EL (cell line): ENCODE results near the gene AKAP6.
"Not testable (repeated sequence)": the region's sequence is repeated elsewhere in the genome, so short reads cannot be mapped to it uniquely, and the experiment has no call there.

Source experiments
- DNase-seq: peaks from one replicate; pipeline ENCODE4 v3.0.0-alpha.2; 2016

AKAP6 gene

DNA sequence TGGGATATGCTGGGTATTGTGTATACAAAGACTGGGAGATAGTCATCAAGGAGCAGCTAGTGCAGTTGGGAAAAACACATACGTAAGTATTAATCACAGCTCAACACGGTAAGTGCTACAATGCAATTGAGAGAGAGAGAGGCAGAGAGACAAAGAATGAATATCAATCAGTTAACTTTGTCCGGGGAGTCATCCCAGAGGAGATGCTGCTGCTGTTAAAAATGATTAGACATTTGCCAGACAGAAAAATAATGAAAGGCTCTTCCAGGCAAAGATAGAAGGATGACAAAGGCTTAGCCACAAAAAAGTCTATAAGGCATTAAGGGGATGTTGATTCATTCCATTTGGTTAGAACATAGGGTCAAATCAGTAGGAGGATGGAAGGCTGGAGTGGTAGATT lies 45.1 kb downstream of the AKAP6 start:
- no peak for DNase-seq

DNA sequence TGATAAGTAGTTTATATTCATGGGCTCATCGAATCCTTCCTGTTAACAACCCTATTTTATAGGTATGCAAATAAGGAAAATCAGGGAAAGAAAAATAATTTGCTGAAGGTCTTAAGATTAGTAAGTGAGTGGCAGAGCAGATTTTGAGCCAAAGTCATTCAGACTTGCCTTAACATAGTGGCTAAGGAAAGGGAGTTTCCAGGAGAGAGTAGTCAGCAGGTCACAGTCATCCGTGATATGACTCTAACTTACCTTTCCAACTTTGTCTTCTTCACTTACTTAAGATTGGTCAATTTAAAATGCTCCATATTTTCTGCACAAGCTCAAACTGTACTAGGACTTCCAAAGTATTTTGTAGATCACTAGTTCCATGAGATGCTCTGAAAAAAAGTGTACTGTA lies 46.6 kb downstream of the AKAP6 start:
- no peak for DNase-seq

DNA sequence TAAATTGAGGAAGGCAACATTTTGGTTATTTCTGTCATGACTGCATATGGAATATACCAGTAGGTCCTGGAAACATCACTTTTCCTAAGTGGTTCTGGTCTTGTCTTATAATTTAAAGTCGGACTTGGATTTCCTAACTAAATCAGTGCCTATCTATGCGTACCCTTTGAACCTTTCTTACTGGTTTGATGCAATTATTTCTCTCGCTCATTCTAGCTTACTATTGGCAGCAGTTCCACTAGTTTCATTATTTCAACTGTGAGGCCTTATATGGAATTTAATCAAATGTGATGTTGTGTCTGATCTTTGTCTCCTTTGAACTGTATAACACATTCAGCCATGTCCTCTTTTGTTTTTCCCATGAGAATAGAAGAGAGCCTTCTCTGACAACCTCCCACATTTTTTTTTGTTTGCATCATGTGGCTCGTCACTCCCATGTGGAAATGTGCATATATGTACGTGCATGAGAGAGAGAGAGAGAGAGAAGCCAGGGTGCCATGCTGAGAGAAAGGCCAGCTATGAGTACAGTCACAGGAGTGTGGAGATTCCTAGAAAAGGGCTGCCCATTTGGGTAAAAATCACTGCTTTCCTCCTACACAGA lies 48.0 kb downstream of the AKAP6 start:
- no peak for DNase-seq

DNA sequence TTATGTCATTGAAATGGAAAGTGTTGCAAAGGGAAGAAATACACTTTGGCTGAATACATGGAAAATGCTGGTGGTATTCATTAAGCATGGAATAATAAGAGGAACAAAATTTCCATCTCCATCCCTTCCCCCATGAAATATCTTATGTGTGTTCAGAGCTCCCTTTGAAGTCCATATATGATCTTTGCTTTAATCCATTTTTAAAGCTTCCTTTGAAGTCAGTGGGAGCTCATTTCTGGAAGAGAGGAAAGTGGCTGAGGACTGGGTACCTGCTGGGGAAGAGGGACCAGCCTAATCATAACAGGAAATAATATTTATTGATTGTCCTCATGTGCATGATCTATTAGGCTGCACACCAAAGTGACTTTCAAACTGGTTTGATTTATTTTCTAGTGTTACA lies 49.2 kb downstream of the AKAP6 start:
- no peak for DNase-seq

DNA sequence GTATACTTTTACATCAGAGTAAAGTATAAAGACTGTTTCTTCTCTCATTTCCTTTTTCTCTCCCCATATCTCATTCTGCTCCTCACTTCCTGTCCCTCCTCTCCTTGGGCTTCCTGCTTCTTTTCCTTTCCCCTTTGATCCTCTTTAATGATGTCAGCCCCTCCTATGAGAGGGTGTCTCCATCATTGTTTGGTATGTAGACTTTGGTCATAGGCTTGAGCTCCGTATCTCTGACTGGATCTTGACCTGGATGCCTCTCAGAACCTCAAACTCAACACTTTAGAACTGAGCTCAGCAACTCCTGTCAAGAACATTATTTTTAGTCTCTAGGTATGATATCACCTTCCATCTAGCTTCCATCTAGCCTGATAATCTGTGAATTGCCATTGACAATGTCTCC lies 50.3 kb downstream of the AKAP6 start:
- no peak for DNase-seq

DNA sequence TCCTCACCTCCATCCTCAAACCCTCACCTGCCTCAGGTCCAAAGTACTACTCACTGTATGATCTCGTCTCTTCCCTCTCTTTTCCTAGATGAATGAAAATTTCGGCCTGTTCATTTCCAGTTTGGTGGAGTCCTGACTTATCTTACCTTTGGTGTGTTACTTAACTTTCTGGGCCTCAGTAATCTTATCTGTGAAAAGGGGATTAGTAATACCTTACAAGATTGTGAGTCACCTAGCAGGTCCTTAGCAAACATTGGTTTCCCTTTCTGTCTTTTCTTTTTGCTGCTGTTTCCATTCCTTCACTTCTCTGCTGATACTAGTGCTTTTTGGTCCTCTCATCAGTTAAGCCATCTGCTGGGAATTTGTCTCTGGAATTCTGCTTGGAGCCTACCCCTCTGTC lies 52.8 kb downstream of the AKAP6 start:
- no peak for DNase-seq

DNA sequence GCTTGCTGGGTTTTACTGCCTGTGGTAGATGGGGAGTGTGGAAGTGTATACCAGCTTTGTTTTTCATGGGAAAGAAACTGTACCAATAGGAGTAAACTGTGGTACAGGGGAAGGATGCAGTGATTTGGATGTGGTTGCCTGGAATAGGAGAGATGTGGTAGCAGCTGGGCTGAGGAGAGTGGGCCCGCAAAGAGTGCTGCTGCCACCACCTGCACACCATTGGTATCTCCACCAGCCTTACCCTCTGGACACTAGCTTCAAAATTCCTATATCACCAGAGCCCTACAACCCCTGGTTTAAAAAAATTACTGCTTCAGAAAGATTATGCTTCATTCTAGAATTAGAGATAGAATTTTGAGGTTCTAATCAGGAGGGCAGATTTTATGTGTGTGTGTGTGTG lies 53.6 kb downstream of the AKAP6 start:
- peak; percentile 26 for DNase-seq

DNA sequence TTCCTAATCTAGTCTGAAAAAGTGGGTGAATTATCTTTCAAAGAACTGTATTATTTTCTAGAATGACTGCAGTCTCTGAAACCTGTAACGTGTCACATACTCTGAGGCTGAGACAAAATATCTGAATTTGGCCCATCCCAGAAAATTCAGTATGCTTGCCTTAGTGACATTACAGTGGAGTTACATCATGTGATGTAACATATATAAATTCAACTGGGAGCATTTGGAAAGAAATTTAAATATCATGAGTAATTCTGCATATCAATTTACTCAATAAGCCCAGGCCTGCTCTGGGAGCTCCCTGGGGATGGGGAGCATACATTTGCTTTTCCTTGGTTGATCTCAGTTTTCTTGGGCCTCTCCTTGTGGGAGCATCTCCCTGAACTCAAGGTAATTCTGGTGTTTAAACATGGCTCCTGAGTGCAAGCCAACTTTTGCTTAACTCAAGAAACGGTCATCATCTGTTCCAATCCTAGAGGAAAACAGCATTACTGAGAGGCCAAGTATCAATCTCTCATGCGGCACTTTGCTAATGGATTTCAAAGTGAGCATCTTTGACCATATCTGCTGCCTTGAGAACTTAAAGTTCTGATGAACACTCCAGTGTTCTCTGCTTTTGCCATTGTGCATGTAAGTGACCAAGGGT lies 54.4 kb downstream of the AKAP6 start:
- no peak for DNase-seq

DNA sequence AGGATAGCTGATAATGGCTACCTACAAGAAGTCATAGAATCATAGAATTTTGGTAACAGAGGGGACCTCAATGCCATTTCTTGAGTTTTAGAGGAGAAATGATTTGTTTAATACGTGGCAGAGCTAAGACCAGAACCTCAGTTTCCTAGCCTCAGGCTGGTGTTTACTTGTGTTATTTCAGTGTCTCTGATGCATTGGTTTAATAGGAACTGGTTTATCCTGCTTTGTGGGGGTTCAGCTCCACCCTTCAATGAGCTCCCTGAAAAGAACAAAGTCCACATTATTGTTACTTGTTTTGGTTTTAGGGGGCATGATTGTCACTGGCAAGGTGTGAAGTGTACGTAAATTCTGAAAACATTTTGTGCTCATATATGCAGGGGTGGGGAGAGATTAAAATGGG lies 55.4 kb downstream of the AKAP6 start:
- DNase-seq, result no peak

DNA sequence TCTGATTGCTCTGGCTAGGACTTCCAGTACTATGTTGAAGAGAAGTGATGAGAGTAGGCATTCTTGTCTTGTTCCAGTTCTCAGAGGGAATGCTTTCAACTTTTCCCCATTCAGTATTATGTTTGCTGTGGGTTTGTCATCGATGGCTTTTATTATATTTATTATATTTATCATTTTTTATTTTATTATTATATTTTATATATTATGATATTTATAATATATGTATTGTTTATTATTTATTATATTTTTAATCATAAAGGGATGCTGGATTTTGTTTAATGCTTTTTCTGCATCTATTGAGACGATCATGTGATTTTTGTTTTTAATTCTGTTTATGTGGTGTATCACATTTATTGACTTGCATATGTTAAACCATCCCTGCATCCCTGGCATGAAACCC lies 58.2 kb downstream of the AKAP6 start:
- DNase-seq, result not testable (repeated sequence)

DNA sequence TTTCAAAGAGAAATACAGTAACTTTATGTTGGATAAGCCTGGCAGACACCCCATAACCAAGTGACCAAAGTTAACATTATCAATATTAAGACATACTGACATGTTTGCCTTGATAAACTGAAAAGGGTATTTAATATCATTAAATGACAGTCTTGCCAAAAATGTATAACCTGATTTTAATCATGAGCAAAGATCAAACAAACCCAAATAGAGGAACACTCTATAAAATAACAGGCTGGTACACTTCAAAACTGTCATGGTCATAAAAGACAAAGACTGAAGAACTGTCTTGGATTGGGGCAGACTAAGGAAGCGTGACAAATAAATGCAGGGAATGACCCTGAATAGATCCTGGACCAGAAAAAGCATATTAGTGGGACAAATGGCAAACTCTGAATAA lies 64.0 kb downstream of the AKAP6 start:
- DNase-seq, result no peak

DNA sequence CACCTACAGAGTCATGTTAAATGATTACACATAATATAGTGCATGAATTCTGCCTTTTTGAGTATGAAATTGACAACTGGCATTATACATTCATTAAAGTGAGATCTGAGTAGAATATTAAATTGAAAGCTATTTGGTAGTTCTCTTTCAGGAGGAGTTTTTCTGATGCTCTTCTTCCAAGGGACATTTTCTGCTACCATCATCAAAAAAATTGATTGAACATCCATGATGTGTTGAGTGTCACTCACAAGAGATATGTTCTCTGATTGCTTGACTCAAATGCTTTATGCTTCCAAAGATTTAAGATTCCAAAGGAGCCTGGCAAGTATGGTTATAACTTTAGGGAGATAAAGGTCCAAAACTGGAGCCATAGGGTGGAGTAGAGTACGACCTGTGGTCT lies 64.9 kb downstream of the AKAP6 start:
- no peak for DNase-seq

DNA sequence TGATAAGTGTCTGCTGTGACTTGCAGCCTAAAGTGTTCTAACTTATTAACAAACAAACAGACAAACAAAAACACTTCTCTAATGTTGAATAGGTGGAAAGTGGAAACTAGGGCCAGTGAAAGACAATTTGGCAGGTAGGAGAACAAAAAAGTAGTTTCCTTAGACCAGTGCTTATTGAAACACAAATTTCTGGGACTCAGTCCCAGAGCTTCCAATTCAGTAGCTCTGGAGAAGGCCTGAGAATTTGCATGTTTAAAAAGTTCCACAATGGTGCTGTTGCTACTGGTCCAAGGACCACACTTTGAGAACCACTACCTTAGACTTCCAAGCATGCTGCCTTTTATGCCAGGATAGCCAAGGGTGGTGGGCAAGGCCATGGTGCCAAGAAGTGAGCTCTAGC lies 67.8 kb downstream of the AKAP6 start:
- no peak for DNase-seq

DNA sequence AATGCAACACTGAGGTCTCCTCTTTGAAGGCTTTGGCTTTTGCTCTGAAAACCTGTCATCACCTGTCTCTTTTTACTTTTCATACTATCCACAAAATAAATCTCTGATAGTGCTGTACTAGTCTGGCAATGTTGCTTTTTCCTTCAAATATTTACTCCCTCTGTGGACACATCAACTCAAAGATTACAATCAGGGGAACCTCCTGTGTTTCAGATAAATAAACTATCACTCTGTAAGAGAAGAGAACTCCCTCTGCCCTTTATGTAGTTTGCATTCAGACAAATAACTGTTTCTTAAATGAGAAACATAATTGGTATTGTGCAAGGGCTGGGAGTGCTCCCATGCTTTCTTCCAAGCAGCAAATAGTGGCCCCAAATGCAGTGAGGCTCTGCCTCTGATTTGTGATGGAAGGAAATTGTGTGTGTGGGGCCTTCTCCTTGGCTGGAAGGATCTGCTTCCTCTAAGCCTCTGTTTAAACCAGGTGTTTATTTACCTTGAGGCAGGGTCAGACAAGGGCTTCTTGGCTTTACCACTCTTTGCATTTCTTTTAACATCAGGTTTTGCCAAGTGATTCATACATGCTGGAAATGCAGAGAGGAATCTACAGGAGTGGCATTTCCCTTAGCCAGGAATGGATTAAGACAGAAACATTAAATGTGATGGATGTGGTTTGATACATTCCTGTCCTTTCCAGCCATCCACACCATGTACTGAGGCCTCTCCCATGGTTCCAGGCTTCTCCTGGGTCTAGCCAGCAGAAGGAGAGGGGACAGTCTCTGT lies 69.0 kb downstream of the AKAP6 start:
- peak; percentile 44 for DNase-seq

DNA sequence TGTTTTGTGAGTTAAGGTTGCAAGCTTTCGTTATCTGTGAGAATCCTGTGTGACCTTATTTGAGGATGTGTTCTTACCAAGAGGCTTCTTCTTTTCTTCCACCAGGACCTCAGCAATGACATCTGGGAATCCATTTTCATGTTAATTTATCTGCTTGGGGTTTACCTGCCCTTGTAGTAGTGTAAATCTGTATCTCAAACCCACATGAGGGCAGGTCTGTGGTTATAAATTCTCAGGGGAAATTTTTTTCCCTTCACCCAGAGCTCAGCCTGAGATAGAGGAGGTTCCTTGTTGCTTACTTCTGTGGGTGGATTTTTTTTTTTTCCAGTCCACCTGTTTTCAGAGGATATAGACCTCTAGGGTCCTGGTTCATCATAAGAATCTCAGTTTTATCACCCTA lies 70.8 kb downstream of the AKAP6 start:
- no peak for DNase-seq

DNA sequence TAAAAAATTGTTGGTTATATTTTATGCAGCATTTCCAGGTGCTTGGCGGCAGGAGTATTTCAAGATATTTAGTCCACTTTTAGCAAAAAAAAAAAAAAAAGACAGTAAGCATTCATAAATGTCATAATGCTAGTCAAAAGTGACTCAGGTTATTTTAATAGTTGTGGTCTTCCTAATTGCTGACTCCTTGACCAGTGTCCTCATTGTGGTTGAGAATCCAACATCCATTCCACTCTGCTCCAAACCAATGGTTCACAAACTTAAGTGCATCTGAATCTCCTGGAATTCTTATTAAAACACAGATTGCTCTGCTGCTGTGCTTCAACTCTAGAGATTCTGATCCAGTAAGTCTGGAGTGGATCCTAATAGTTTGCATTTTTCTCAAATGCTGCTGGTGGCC lies 71.4 kb downstream of the AKAP6 start:
- peak; percentile 56 for DNase-seq

DNA sequence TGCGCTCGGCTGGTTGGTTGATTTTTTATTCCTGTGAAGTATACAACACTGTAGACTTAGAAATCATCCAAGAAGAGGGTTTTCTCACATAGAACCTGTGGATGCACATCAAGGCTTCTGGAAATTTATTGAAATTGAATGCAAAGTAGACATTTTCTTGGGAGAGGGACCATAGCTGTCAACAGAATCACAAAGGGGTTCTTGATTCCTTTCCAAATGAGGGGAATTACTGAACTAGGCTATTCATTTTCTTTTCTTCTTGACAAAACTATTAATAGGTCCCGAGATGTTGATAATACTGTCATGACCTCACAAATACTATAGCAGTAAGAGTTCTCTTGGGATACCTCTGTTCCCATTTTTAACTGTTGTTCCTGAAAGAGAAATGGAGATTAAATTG lies 73.9 kb downstream of the AKAP6 start:
- no peak for DNase-seq

DNA sequence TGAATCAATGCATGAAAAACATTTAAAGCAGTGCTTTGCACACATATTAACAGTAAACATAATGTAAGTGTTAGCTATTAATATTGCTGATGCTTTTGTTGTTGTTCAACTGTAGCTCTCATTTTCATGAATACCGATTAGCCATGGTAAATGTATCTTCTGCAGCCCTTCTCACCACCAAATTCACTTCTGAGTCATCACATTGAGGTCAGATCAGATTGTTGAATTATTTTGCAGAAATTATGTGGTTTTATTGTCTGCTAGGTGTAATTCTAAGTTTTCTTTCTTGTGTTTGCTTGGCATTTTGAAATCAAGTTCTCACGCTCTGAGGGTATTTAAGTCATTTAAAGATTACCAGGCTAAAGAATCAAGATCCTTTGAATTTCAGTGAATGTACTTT lies 74.6 kb downstream of the AKAP6 start:
- peak; percentile 5 for DNase-seq

DNA sequence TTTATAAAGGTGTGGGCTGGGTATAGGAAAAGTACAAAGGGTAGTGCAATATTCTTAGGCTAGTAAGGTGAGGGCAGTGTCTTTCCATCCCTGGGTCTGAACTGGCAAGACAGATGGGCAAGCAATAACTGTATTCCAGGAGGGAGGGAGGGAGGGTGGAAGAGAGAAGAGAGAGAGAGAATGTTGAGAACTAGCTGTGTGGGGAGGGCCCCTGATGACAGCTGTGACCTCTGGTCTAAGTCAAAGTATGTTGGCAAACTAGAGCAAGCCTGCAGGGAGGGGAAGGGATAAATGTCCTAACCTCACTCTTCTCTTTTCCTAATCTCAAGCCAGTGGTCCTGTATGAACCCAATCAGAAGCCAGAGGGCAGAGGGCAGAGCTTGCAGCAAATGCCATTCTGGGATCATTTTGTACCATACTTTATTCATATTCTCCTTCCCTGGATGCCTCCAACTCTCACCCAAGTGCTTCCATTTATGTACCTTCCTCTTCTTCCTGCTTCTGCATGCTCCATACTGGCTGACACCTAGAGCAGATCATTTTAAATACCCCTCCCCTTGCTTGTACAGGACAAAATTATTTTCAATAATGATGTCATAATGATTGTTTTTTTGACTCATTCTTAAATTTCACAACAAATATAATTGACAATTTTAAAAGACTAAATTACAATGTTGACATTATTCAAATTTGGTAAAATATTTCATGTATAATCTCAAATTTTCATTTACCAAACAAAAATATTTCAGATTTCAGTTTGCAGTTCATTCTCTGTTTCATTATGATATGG lies 75.9 kb downstream of the AKAP6 start:
- DNase-seq, result no peak

DNA sequence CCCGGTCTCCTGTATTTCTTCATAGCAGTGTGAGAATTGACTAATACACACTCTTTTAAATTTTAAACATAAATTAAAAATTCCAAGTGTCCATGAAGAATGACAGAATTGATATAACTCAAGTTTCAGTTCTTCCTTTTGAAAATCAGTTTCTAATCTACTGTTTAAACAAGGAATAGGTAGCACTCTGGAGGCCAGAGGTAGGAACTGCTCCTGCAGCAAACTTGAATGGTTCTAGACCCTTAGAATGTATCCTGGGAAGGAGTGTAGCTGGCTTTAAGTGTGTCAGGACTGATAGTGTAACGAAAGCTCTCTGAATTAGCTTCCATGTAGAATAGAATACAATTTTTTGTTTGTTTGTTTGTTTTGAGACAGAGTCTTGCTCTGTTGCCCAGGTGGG lies 76.8 kb downstream of the AKAP6 start:
- no peak for DNase-seq

DNA sequence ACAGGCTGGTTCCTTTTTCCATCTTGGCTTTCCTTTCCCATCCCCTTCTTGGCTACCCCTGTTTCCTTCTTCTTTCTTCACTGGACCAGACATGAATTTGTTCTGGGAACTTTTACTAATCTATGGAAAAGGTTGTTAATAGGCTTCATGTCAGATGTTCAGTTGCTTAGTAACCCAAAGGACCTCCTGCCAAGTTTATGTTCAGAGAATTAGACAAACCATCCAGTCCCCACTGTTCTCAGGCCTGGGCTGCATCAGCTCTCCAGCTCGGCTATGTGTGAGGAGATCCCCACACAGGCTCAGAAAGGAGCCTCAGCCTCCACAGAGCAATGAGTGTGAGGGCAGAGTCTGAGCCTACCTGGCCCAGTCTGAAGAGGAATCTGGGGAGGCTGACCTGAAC lies 78.0 kb downstream of the AKAP6 start:
- DNase-seq, result no peak

DNA sequence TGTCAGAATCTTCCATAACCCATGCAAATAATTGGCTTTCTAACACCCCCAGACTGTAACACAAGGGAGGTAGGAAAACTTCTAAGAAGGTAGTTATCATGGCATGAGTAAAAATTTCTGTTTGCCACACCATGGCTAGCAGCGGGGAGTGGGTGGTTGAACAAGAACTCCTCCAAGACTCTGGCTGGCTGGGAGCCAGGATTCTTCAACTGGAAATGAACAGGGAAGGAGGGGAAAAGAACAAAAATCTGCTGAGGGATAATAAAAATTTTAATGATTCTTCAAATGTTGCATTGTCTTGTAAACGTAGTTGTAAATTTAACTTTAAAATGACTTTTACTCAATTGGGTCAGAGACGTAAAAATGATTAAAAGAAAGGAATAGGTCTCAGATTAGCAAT lies 78.9 kb downstream of the AKAP6 start:
- no peak for DNase-seq

DNA sequence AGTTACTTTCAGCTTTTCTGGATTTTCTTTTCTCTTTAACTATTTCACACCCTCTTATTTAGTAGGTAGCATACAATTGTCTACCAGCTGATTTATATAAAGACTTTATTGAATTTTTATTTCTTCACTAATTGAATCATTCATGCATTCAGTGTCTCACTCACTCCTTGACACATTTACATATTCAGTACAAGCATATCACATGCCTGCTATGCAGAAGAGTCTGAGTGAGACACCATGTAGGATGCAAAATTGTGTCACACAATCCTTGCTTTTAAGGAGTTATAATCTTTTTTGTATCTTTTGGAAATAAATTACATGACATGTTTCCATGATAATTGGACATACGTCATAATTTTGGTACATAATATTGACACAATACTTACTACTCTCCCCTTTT lies 83.0 kb downstream of the AKAP6 start:
- DNase-seq, result no peak

DNA sequence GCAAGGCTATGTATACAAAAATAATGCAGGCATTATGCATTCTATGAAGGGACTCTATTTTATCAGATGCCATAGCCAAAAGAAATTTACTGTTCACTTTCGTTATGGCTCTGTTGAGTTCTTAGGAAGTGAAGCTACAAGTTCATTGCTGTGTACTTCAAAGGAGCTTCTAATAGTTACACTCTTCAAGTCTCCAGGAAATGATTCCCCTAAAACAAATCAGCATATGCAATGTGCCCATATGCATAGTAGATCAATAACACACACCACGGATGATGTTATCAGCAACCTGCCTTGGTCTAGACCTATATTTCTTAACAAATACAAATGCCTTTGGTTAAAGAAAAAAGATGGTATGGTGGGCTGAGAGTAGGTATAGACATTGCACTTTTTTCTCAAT lies 83.4 kb downstream of the AKAP6 start:
- DNase-seq, result no peak
